ENCODE results near the gene DMPK. TPM values are rescaled to one million over a fixed set of nuclear protein-coding genes. Genes with fewer than 3 reads are reported as not detected.

Gene DMPK
- total and polyA plus RNA-seq, 5 donors from 2014 or later = 0.61 to 68.1 (median 1.5) TPM

GRCh38 chr19:45769821-45770191 is 12.5 kb downstream of the DMPK start:
- H3K27ac Mint-ChIP-seq = peak overlapping the region; percentile 86 to 92 (median 91)
- Histone ChIP-seq H3K9me3 (ENCODE audit: control insufficient read depth in 2 of 2, low read length in 2 of 2) (no peaks in the 10 kb centered on the region), H3K27me3 (ENCODE audit: control insufficient read depth, insufficient read depth, low read length) (no peaks in the 10 kb centered on the region), H3K27ac (ENCODE audit: insufficient read depth, low read length, poor library complexity, severe bottlenecking) (peak overlapping the region; percentile 81), H3K36me3 (ENCODE audit: control insufficient read depth, insufficient read depth, low read length) (no peaks in the 10 kb centered on the region), H3K4me1 (ENCODE audit: control insufficient read depth, insufficient read depth, low read length, poor library complexity, severe bottlenecking) (peaks cover 30% of the 10 kb centered on the region), H3K4me3 (ENCODE audit: low read depth, low read length) (peak overlapping the region; percentile 45)
- peaks cover 0 to 28% (median 10%) of the 10 kb centered on the region in 4 donors for H3K4me1 Mint-ChIP-seq
- H3K27me3 Mint-ChIP-seq = peaks cover 14% of the 10 kb centered on the region
- DNase-seq (peak; percentile 48 to 85 (median 72)), ATAC-seq (ENCODE audit: low read depth in 2 of 2) (peak; percentile 26 to 28)
- H3K4me3 Mint-ChIP-seq = peak overlapping the region; percentile 87 to 96 (median 92)
- no peaks in the 10 kb centered on the region for H3K36me3 Mint-ChIP-seq
- H3K9me3 Mint-ChIP-seq = no peaks in the 10 kb centered on the region

- DNase-seq (peak; percentile 90 to 97 (median 93)), ATAC-seq (ENCODE audit: low read depth in 2 of 2) (peak; percentile 63 to 67)
- Mint-ChIP-seq H3K4me3 (peak within 1 kb of the TSS; percentile 87 to 96 (median 92)), H3K27me3 (peaks cover 14% of the 10 kb centered on the region), H3K27ac (peak within 1 kb of the TSS; percentile 86 to 92 (median 91)), H3K4me1 (peaks cover 0 to 26% (median 10%) of the 10 kb centered on the region in 4 donors), H3K36me3 (no peaks in the 10 kb centered on the region), H3K9me3 (no peaks in the 10 kb centered on the region)
- Histone ChIP-seq H3K4me3 (ENCODE audit: low read depth, low read length) (peak within 1 kb of the TSS; percentile 57), H3K36me3 (ENCODE audit: control insufficient read depth, insufficient read depth, low read length) (no peaks in the 10 kb centered on the region), H3K27ac (ENCODE audit: insufficient read depth, low read length, poor library complexity, severe bottlenecking) (peak within 1 kb of the TSS; percentile 81), H3K9me3 (ENCODE audit: control insufficient read depth in 2 of 2, low read length in 2 of 2) (no peaks in the 10 kb centered on the region), H3K27me3 (ENCODE audit: control insufficient read depth, insufficient read depth, low read length) (no peaks in the 10 kb centered on the region), H3K4me1 (ENCODE audit: control insufficient read depth, insufficient read depth, low read length, poor library complexity, severe bottlenecking) (peaks cover 30% of the 10 kb centered on the region)
These were observed 13.1 kb downstream of the DMPK start, which contains the start of gene SIX5 for GRCh38 chr19:45768984-45769782. Gene SIX5 (minus strand): TSS chr19:45769252. CDS start chr19:45768844, 408 bp downstream.

GRCh38 chr19:45768655-45768983 is 13.7 kb downstream of the DMPK start:
- Mint-ChIP-seq H3K4me3 (peak overlapping the region; percentile 87 to 96 (median 92)), H3K27me3 (peaks cover 14% of the 10 kb centered on the region), H3K27ac (no peak overlapping the region), H3K9me3 (no peaks in the 10 kb centered on the region), H3K36me3 (no peaks in the 10 kb centered on the region), H3K4me1 (peaks cover 0 to 26% (median 10%) of the 10 kb centered on the region in 4 donors)
- Histone ChIP-seq H3K27ac (ENCODE audit: insufficient read depth, low read length, poor library complexity, severe bottlenecking) (peak overlapping the region; percentile 81), H3K27me3 (ENCODE audit: control insufficient read depth, insufficient read depth, low read length) (no peaks in the 10 kb centered on the region), H3K36me3 (ENCODE audit: control insufficient read depth, insufficient read depth, low read length) (no peaks in the 10 kb centered on the region), H3K9me3 (ENCODE audit: control insufficient read depth in 2 of 2, low read length in 2 of 2) (no peaks in the 10 kb centered on the region), H3K4me3 (ENCODE audit: low read depth, low read length) (no peak overlapping the region), H3K4me1 (ENCODE audit: control insufficient read depth, insufficient read depth, low read length, poor library complexity, severe bottlenecking) (peaks cover 30% of the 10 kb centered on the region)
- DNase-seq (peak in 2 of 3 donors; percentile 38 to 42), ATAC-seq (ENCODE audit: low read depth in 2 of 2) (no peak)

GRCh38 chr19:45767881-45768654 is 14.2 kb downstream of the DMPK start:
- ATAC-seq (ENCODE audit: low read depth in 2 of 2) (no peak), DNase-seq (peak in 2 of 3 donors; percentile 22 to 26)
- H3K9me3 Mint-ChIP-seq = no peaks in the 10 kb centered on the region
- H3K4me1 ChIP-seq (ENCODE audit: control insufficient read depth, insufficient read depth, low read length, poor library complexity, severe bottlenecking) = peaks cover 30% of the 10 kb centered on the region
- peak overlapping the region in 3 of 4 donors; percentile 68 to 82 (median 82) for H3K4me3 Mint-ChIP-seq
- H3K27ac Mint-ChIP-seq = no peak overlapping the region
- H3K27me3 ChIP-seq (ENCODE audit: control insufficient read depth, insufficient read depth, low read length) = no peaks in the 10 kb centered on the region
- H3K27me3 Mint-ChIP-seq = peaks cover 14% of the 10 kb centered on the region
- H3K27ac ChIP-seq (ENCODE audit: insufficient read depth, low read length, poor library complexity, severe bottlenecking) = no peak overlapping the region
- no peaks in the 10 kb centered on the region for H3K9me3 ChIP-seq (ENCODE audit: control insufficient read depth in 2 of 2, low read length in 2 of 2)
- H3K4me3 ChIP-seq (ENCODE audit: low read depth, low read length) = no peak overlapping the region
- H3K4me1 Mint-ChIP-seq = peaks cover 0 to 22% (median 7%) of the 10 kb centered on the region in 4 donors
- no peaks in the 10 kb centered on the region for H3K36me3 Mint-ChIP-seq
- H3K36me3 ChIP-seq (ENCODE audit: control insufficient read depth, insufficient read depth, low read length) = no peaks in the 10 kb centered on the region

- H3K27ac ChIP-seq (ENCODE audit: insufficient read depth, low read length, poor library complexity, severe bottlenecking) = no peak overlapping the region
- H3K9me3 Mint-ChIP-seq = no peaks in the 10 kb centered on the region
- peaks cover 14% of the 10 kb centered on the region for H3K27me3 Mint-ChIP-seq
- no peak overlapping the region for H3K4me3 ChIP-seq (ENCODE audit: low read depth, low read length)
- H3K36me3 Mint-ChIP-seq = no peaks in the 10 kb centered on the region
- DNase-seq (no peak), ATAC-seq (ENCODE audit: low read depth in 2 of 2) (no peak)
- H3K36me3 ChIP-seq (ENCODE audit: control insufficient read depth, insufficient read depth, low read length) = no peaks in the 10 kb centered on the region
- H3K4me3 Mint-ChIP-seq = peak overlapping the region; percentile 25 to 71 (median 52)
- peaks cover 0 to 21% (median 7%) of the 10 kb centered on the region in 4 donors for H3K4me1 Mint-ChIP-seq
- H3K27me3 ChIP-seq (ENCODE audit: control insufficient read depth, insufficient read depth, low read length) = no peaks in the 10 kb centered on the region
- H3K9me3 ChIP-seq (ENCODE audit: control insufficient read depth in 2 of 2, low read length in 2 of 2) = no peaks in the 10 kb centered on the region
- H3K4me1 ChIP-seq (ENCODE audit: control insufficient read depth, insufficient read depth, low read length, poor library complexity, severe bottlenecking) = peaks cover 30% of the 10 kb centered on the region
- H3K27ac Mint-ChIP-seq = no peak overlapping the region
These were observed 14.8 kb downstream of the DMPK start for GRCh38 chr19:45767410-45767880.

- Mint-ChIP-seq H3K9me3 (no peaks in the 10 kb centered on the region), H3K27me3 (peaks cover 9% of the 10 kb centered on the region), H3K27ac (no peak overlapping the region), H3K4me3 (peak overlapping the region; percentile 25 to 71 (median 52)), H3K36me3 (no peaks in the 10 kb centered on the region), H3K4me1 (peaks cover 0 to 17% (median 5%) of the 10 kb centered on the region in 4 donors)
- ATAC-seq (ENCODE audit: low read depth in 2 of 2) = no peak
- H3K9me3 ChIP-seq (ENCODE audit: control insufficient read depth in 2 of 2, low read length in 2 of 2) = no peaks in the 10 kb centered on the region
- H3K27me3 ChIP-seq (ENCODE audit: control insufficient read depth, insufficient read depth, low read length) = no peaks in the 10 kb centered on the region
- H3K36me3 ChIP-seq (ENCODE audit: control insufficient read depth, insufficient read depth, low read length) = no peaks in the 10 kb centered on the region
- peaks cover 30% of the 10 kb centered on the region for H3K4me1 ChIP-seq (ENCODE audit: control insufficient read depth, insufficient read depth, low read length, poor library complexity, severe bottlenecking)
- DNase-seq = no peak
- no peak overlapping the region for H3K27ac ChIP-seq (ENCODE audit: insufficient read depth, low read length, poor library complexity, severe bottlenecking)
- H3K4me3 ChIP-seq (ENCODE audit: low read depth, low read length) = no peak overlapping the region
These were observed 15.4 kb downstream of the DMPK start for GRCh38 chr19:45766869-45767346.

GRCh38 chr19:45766296-45766868 is 15.9 kb downstream of the DMPK start:
- Mint-ChIP-seq H3K27me3 (peaks cover 9% of the 10 kb centered on the region), H3K9me3 (no peaks in the 10 kb centered on the region), H3K36me3 (no peaks in the 10 kb centered on the region), H3K4me1 (peaks cover 0 to 16% (median 4%) of the 10 kb centered on the region in 4 donors), H3K4me3 (no peak overlapping the region), H3K27ac (no peak overlapping the region)
- Histone ChIP-seq H3K27ac (ENCODE audit: insufficient read depth, low read length, poor library complexity, severe bottlenecking) (no peak overlapping the region), H3K9me3 (ENCODE audit: control insufficient read depth in 2 of 2, low read length in 2 of 2) (no peaks in the 10 kb centered on the region), H3K4me1 (ENCODE audit: control insufficient read depth, insufficient read depth, low read length, poor library complexity, severe bottlenecking) (peaks cover 30% of the 10 kb centered on the region), H3K36me3 (ENCODE audit: control insufficient read depth, insufficient read depth, low read length) (no peaks in the 10 kb centered on the region), H3K27me3 (ENCODE audit: control insufficient read depth, insufficient read depth, low read length) (no peaks in the 10 kb centered on the region), H3K4me3 (ENCODE audit: low read depth, low read length) (no peak overlapping the region)
- DNase-seq = no peak
- ATAC-seq (ENCODE audit: low read depth in 2 of 2) = no peak
